H1 (cell line): ENCODE results near the gene PPP2R2B. TPM values are rescaled to one million over a fixed set of nuclear protein-coding genes. Genes with fewer than 3 reads are reported as not detected.

Source experiments
- CTCF ChIA-PET: fragments of 300-600 bp; sonication (Branson Sonifier 250); formaldehyde crosslinking; loops from one replicate; lab custom pipeline; 2021; ENCODE audit not compliant: partially characterized antibody; lab: Charles Lee
- POLR2A ChIA-PET: fragments of 300-600 bp; sonication (Branson Sonifier 250); formaldehyde crosslinking; loops from one replicate; lab custom pipeline; 2021; ENCODE audit warnings: inconsistent platforms; ENCODE audit not compliant: partially characterized antibody; lab: Charles Lee
- DNase-seq, 2 experiments: peaks; one replicate each; pipeline versions ENCODE4 v3.0.0 to v3.0.0-alpha.2; 2010 to 2022; ENCODE audit warnings: low spot score in 2 of 2, low read depth in 1 of 2, mixed read lengths in 1 of 2
- FAIRE-seq: peaks from 2 replicates; lab custom pipeline; 2011; peaks lifted over from hg19 to GRCh38; lab: Jason Lieb, UNC
- H2AFZ ChIP-seq: 2 replicates; pipeline ENCODE4 v1.8.1; 2012; ENCODE audit warnings: low read length, inconsistent platforms
- H2AK5ac ChIP-seq: 2 replicates; pipeline ENCODE4 v1.6.1; 2013; ENCODE audit warnings: low read depth, low read length
- H2BK120ac ChIP-seq: replicated peaks from 2 replicates; pipeline ENCODE3; 2013; ENCODE audit warnings: low read depth, low read length, inconsistent platforms
- H2BK12ac ChIP-seq: 2 replicates; pipeline ENCODE4 v1.6.1; 2013; ENCODE audit warnings: low read depth, low read length
- H2BK15ac ChIP-seq: 2 replicates; pipeline ENCODE4 v1.6.1; 2013; ENCODE audit warnings: low read length
- H2BK20ac ChIP-seq: 2 replicates; pipeline ENCODE4 v1.6.1; 2013; ENCODE audit warnings: low read length
- H2BK5ac ChIP-seq: 2 replicates; pipeline ENCODE4 v1.6.1; 2013; ENCODE audit warnings: low read depth, low read length
- H3K14ac ChIP-seq: 2 replicates; pipeline ENCODE4 v1.6.1; 2013; ENCODE audit warnings: inconsistent platforms; ENCODE audit not compliant: insufficient read length
- H3K18ac ChIP-seq: 2 replicates; pipeline ENCODE4 v1.6.1; 2013; ENCODE audit warnings: low read length; ENCODE audit errors: extremely low read depth
- H3K23ac ChIP-seq: 2 replicates; pipeline ENCODE4 v1.6.1; 2013; ENCODE audit warnings: inconsistent platforms; ENCODE audit not compliant: insufficient read length
- H3K23me2 ChIP-seq: 2 replicates; pipeline ENCODE4 v1.6.1; 2013; ENCODE audit warnings: low read depth, low read length
- H3K27ac ChIP-seq: 2 replicates; pipeline ENCODE4 v1.6.1; 2011; ENCODE audit warnings: low read depth, low read length, inconsistent platforms
- H3K27me3 ChIP-seq, 4 experiments: replicated peaks in 1 of 4; 1 replicate in 1 of 4; 2 replicates in 3 of 4; pipeline versions ENCODE4 v1.6.1 to v1.8.1; 2011 to 2013; ENCODE audit warnings: low read length in 3 of 4, mild to moderate bottlenecking in 3 of 4, inconsistent platforms in 2 of 4, mixed read lengths in 2 of 4, moderate library complexity in 1 of 4; ENCODE audit not compliant: control insufficient read depth in 3 of 4, insufficient read depth in 3 of 4; ENCODE audit errors: extremely low read depth in 1 of 4
- H3K36me3 ChIP-seq, 4 experiments: 2 replicates each; pipeline versions ENCODE4 v1.6.1 to v1.8.1; 2011 to 2013; ENCODE audit warnings: mild to moderate bottlenecking in 4 of 4, low read length in 3 of 4, moderate library complexity in 2 of 4, control low read depth in 1 of 4, inconsistent platforms in 1 of 4; ENCODE audit not compliant: insufficient read depth in 4 of 4, control insufficient read depth in 2 of 4
- H3K4ac ChIP-seq: replicated peaks from 2 replicates; pipeline ENCODE3; 2013; ENCODE audit warnings: low read length, low read depth, mixed read lengths, inconsistent platforms; ENCODE audit not compliant: insufficient read length
- H3K4me1 ChIP-seq, 4 experiments: replicated peaks in 1 of 4; 1 replicate in 1 of 4; 2 replicates in 3 of 4; pipeline versions ENCODE4 v1.6.1 to v1.8.1; 2011 to 2013; ENCODE audit warnings: low read length in 3 of 4, inconsistent platforms in 2 of 4, mixed read lengths in 1 of 4; ENCODE audit not compliant: insufficient read depth in 4 of 4, control insufficient read depth in 3 of 4
- H3K4me2 ChIP-seq, 2 experiments: 2 replicates each; pipeline versions ENCODE4 v1.6.1 to v1.8.1; 2011 to 2013; ENCODE audit warnings: low read depth in 2 of 2, low read length in 2 of 2, control low read depth in 1 of 2, inconsistent platforms in 1 of 2, mild to moderate bottlenecking in 1 of 2; ENCODE audit not compliant: insufficient read depth in 1 of 2
- H3K4me3 ChIP-seq, 4 experiments: fragments of 200-600, 300-600 bp in 1 of 4; sonication (generic), shearing (Covaris generic), sonication (Bioruptor Twin) in 1 of 4; 2 replicates each; pipeline versions ENCODE4 v1.5.1 to v1.8.1; 2011 to 2016; ENCODE audit warnings: low read length in 4 of 4, low read depth in 3 of 4, control low read depth in 2 of 4, inconsistent platforms in 2 of 4, mild to moderate bottlenecking in 2 of 4, mixed read lengths in 1 of 4, moderate library complexity in 1 of 4; ENCODE audit not compliant: insufficient read depth in 2 of 4; ENCODE audit errors: extremely low read depth in 1 of 4
- H3K56ac ChIP-seq: replicated peaks from 2 replicates; pipeline ENCODE3; 2013; ENCODE audit warnings: low read depth, mild to moderate bottlenecking, mixed read lengths, low read length, inconsistent platforms; ENCODE audit not compliant: insufficient read length
- H3K79me1 ChIP-seq: 2 replicates; pipeline ENCODE4 v1.6.1; 2013; ENCODE audit warnings: low read depth, low read length, control low read depth
- H3K79me2 ChIP-seq, 2 experiments: 2 replicates each; pipeline versions ENCODE4 v1.6.1 to v1.8.1; 2012 to 2013; ENCODE audit warnings: low read length in 2 of 2, mild to moderate bottlenecking in 2 of 2, inconsistent platforms in 1 of 2; ENCODE audit not compliant: insufficient read depth in 2 of 2, control insufficient read depth in 1 of 2
- H3K9ac ChIP-seq, 4 experiments: replicated peaks in 1 of 4; 1 replicate in 1 of 4; 2 replicates in 3 of 4; pipeline versions ENCODE4 v1.6.1 to v1.8.1; 2011 to 2013; ENCODE audit warnings: low read depth in 3 of 4, low read length in 3 of 4, control low read depth in 2 of 4, mild to moderate bottlenecking in 2 of 4, moderate library complexity in 2 of 4, inconsistent platforms in 1 of 4; ENCODE audit errors: extremely low read depth in 1 of 4
- H3K9me3 ChIP-seq, 2 experiments: 2 replicates each; pipeline versions ENCODE4 v1.6.1 to v1.8.1; 2012 to 2013; ENCODE audit warnings: mild to moderate bottlenecking in 2 of 2, moderate library complexity in 2 of 2, control low read depth in 1 of 2, inconsistent platforms in 1 of 2, low read depth in 1 of 2, low read length in 1 of 2, mixed read lengths in 1 of 2; ENCODE audit not compliant: insufficient read depth in 2 of 2
- H4K20me1 ChIP-seq, 2 experiments: replicated peaks in 1 of 2; 2 replicates each; pipeline versions ENCODE3 to v1.8.1; 2011 to 2013; ENCODE audit warnings: inconsistent platforms in 2 of 2, low read length in 2 of 2, mild to moderate bottlenecking in 1 of 2; ENCODE audit not compliant: insufficient read depth in 2 of 2, control insufficient read depth in 1 of 2
- H4K5ac ChIP-seq: 2 replicates; pipeline ENCODE4 v1.6.1; 2013; ENCODE audit warnings: low read length, low read depth, mixed read lengths, inconsistent platforms; ENCODE audit not compliant: insufficient read length
- H4K8ac ChIP-seq: 2 replicates; pipeline ENCODE4 v1.8.0; 2013; ENCODE audit warnings: mild to moderate bottlenecking, moderate library complexity, low read length, inconsistent platforms; ENCODE audit not compliant: insufficient read depth; ENCODE audit errors: extremely low read depth
- H4K91ac ChIP-seq: replicated peaks from 2 replicates; pipeline ENCODE3; 2013; ENCODE audit warnings: low read length, mixed read lengths, inconsistent platforms; ENCODE audit not compliant: insufficient read length
- CHD1 ChIP-seq: IDR thresholded peaks from 2 replicates; pipeline ENCODE4 v1.6.1; 2012; ENCODE audit warnings: low read depth, low read length, improper control_type of control experiment
- EZH2 ChIP-seq: fragments of 200-600 bp; sonication (generic); IDR thresholded peaks from 2 replicates; pipeline ENCODE4 v1.7.1; 2012; ENCODE audit warnings: low read depth, mild to moderate bottlenecking, moderate library complexity, low read length, inconsistent platforms; ENCODE audit not compliant: severe bottlenecking
- GTF2F1 ChIP-seq: IDR thresholded peaks from 2 replicates; pipeline ENCODE4 v1.6.1; 2012; ENCODE audit warnings: low read depth, low read length, improper control_type of control experiment, borderline replicate concordance
- HDAC6 ChIP-seq: IDR thresholded peaks from one replicate; pipeline ENCODE4 v1.7.1; 2012; ENCODE audit warnings: low read depth, mild to moderate bottlenecking, inconsistent platforms, low read length, moderate library complexity
- KDM1A ChIP-seq: fragments of 200-600, 300-600 bp; sonication (generic); IDR thresholded peaks from 2 replicates; pipeline ENCODE4 v1.7.1; 2016; ENCODE audit warnings: mild to moderate bottlenecking, low read length, borderline replicate concordance
- PHF8 ChIP-seq: fragments of 200-600 bp; sonication (generic); conservative IDR thresholded peaks from 2 replicates; pipeline ENCODE4 v1.7.1; 2012; ENCODE audit warnings: low read depth, mild to moderate bottlenecking, inconsistent platforms, low read length, moderate library complexity
- RBBP5 ChIP-seq: IDR thresholded peaks from 2 replicates; pipeline ENCODE4 v1.7.1; 2012; ENCODE audit warnings: low read depth, mild to moderate bottlenecking, inconsistent platforms, low read length, moderate library complexity, borderline replicate concordance
- RFX5 ChIP-seq: IDR thresholded peaks from 2 replicates; pipeline ENCODE4 v1.6.1; 2011; ENCODE audit warnings: low read depth, low read length, improper control_type of control experiment, borderline replicate concordance
- SIN3A ChIP-seq, 2 experiments: IDR thresholded peaks in 1 of 2; conservative IDR thresholded peaks in 1 of 2; 2 replicates each; pipeline ENCODE4 v1.6.1; 2011 to 2012; ENCODE audit warnings: low read length in 2 of 2, improper control_type of control experiment in 1 of 2, low read depth in 1 of 2, mild to moderate bottlenecking in 1 of 2
- SUZ12 ChIP-seq: fragments of 200-600 bp; sonication (generic); IDR thresholded peaks from 2 replicates; pipeline ENCODE4 v1.6.1; 2012; ENCODE audit warnings: mild to moderate bottlenecking, inconsistent platforms, low read length, moderate library complexity, mixed read lengths
- WGBS, 2 experiments: shearing (Covaris generic) in 1 of 2; methylation state at CpG; one replicate each; pipeline versions ENCODE4 v1.1.6 to v1.1.7; 2013 to 2015; ENCODE audit warnings: low lambda C conversion rate in 2 of 2, mixed read lengths in 2 of 2, inconsistent platforms in 1 of 2, low coverage in 1 of 2, missing lambda C conversion rate in 1 of 2; ENCODE audit not compliant: insufficient replicate concordance in 2 of 2, insufficient coverage in 1 of 2, insufficient read length in 1 of 2; ENCODE audit errors: extremely low coverage in 1 of 2, missing lambda C conversion rate in 1 of 2; 5-methylcytosine and 5-hydroxymethylcytosine counted together
- polyA plus RNA-seq, 7 experiments: library from polyadenylated mRNA; depleted of rRNA in 3 of 7; stranded (reverse) in 5 of 7; unstranded in 2 of 7; fragments of >200 nt in 5 of 7; fragments of 200-250 nt in 2 of 7; gene quantifications; 1 replicate in 5 of 7; 2 replicates in 1 of 7; 4 replicates in 1 of 7; pipeline versions ENCODE4 v1.2.1 to v1.2.3, GENCODE V29; 2011 to 2013; ENCODE audit warnings: missing spikeins in 2 of 7, mixed read lengths in 2 of 7
- total RNA-seq: library from RNA; stranded (reverse); fragmentation: NEBNext Ultra II Directional; extraction: Animal tissue kit (Norgen Biotek cat#: 25700); gene quantifications from 2 replicates; pipeline ENCODE4 v1.2.1, GENCODE V29; 2021
- TF ChIP-seq, protein P1 (sequence below): IDR thresholded peaks from 2 replicates; pipeline ENCODE4 v1.6.1; 2012; ENCODE audit warnings: low read length, inconsistent platforms

PPP2R2B gene
- total and polyA plus RNA-seq, 2 of the 8 experiments (the other 6 are each of a cell fraction or from before 2014, with no cell fraction given): 21.1 to 37.1 TPM

DNA sequence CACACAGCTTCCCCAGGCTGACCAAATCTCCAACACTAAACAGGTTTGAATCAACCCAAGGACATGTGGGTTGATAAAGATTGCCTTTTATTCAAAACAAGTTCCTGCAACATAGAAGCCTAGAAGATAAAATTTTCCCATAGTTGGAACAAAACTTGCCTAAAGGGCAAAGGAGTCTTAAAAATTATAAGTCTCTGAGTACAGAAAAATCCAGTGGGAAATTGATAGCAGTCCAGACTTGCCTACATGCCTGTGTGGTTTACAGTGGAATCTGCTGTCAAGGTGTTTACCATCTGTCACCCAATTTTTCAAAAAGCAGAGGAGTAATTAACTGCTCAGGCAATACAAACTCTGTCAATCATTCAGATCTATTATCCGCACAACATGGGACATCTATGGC lies 168.2 kb downstream of the PPP2R2B start:
- no peak overlapping the region for H2AK5ac ChIP-seq
- H3K4ac ChIP-seq: no peak overlapping the region
- no peak overlapping the region for H2BK120ac ChIP-seq
- H3K79me2 ChIP-seq: no peaks in the 10 kb centered on the region
- no peak for DNase-seq
- 85% methylated on average over 1 of the region's 1 CpG; no CpG with 5 or more reads in 1 of the 2 experiments for WGBS, 2 experiments
- no peak overlapping the region for H3K4me3 ChIP-seq
- H4K20me1 ChIP-seq: no peaks in the 10 kb centered on the region
- H2AFZ ChIP-seq: no peak overlapping the region
- H2BK20ac ChIP-seq: no peak overlapping the region
- H4K91ac ChIP-seq: no peak overlapping the region
- CTCF ChIA-PET: no interaction called here
- H3K14ac ChIP-seq: no peak overlapping the region
- no peaks in the 10 kb centered on the region for H3K9me3 ChIP-seq
- peaks cover 0 to 3% (median 0%) of the 10 kb centered on the region in 4 experiments; a peak in 1 of 7 replicates for H3K4me1 ChIP-seq
- H3K4me2 ChIP-seq: no peak overlapping the region
- H4K5ac ChIP-seq: no peak overlapping the region
- no peaks in the 10 kb centered on the region for H3K27me3 ChIP-seq
- no peak for FAIRE-seq
- H2BK12ac ChIP-seq: no peak overlapping the region
- H3K18ac ChIP-seq: no peak overlapping the region
- H3K23me2 ChIP-seq: no peaks in the 10 kb centered on the region; the same call in 1 of the 2 replicates
- no peaks in the 10 kb centered on the region for H3K79me1 ChIP-seq
- H3K56ac ChIP-seq: no peak overlapping the region
- no peak overlapping the region for H2BK15ac ChIP-seq
- no peak overlapping the region for H3K9ac ChIP-seq
- no peak overlapping the region for H2BK5ac ChIP-seq
- H3K36me3 ChIP-seq: no peaks in the 10 kb centered on the region
- POLR2A ChIA-PET: interaction anchor here (1.6 kb wide), 1 partner anchor 10 kb away, joined by 5 read pairs; no protein-coding TSS in a partner anchor
- H4K8ac ChIP-seq: no peak overlapping the region
- no peak overlapping the region for H3K27ac ChIP-seq
- H3K23ac ChIP-seq: no peak overlapping the region
- TF ChIP-seq SUZ12: no peak
- TF ChIP-seq GTF2F1: no peak
- TF ChIP-seq PHF8: no peak
- TF ChIP-seq, protein P1, sequence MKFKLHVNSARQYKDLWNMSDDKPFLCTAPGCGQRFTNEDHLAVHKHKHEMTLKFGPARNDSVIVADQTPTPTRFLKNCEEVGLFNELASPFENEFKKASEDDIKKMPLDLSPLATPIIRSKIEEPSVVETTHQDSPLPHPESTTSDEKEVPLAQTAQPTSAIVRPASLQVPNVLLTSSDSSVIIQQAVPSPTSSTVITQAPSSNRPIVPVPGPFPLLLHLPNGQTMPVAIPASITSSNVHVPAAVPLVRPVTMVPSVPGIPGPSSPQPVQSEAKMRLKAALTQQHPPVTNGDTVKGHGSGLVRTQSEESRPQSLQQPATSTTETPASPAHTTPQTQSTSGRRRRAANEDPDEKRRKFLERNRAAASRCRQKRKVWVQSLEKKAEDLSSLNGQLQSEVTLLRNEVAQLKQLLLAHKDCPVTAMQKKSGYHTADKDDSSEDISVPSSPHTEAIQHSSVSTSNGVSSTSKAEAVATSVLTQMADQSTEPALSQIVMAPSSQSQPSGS: no peak
- TF ChIP-seq RBBP5: no peak
- no peak for TF ChIP-seq KDM1A
- TF ChIP-seq HDAC6: no peak
- no peak for TF ChIP-seq CHD1
- no peak for TF ChIP-seq SIN3A (conservative IDR thresholded peaks at IDR 0.05 in 1 of 2, IDR thresholded peaks at IDR 0.05 in 1 of 2; ENCODE audit: low read depth in 1 of 2, low read length in 2 of 2)
- TF ChIP-seq RFX5: no peak
- TF ChIP-seq EZH2: no peak
